ENCODE measurements around the gene DYNLT2B. TPM values are rescaled to one million over a fixed set of nuclear protein-coding genes. Genes with fewer than 3 reads are reported as not detected.

Gene DYNLT2B
- total RNA-seq, 1 donor from 2014 or later, result 29.9 TPM

- Histone ChIP-seq H3K27me3 (no peaks in the 10 kb centered on the region), H3F3A (ENCODE audit: low read depth) (peaks cover 3% of the 10 kb centered on the region), H3K36me3 (peaks cover 12% of the 10 kb centered on the region), H3K9ac (no peak overlapping the region), H3K27ac (no peak overlapping the region), H3K79me2 (ENCODE audit: low read depth) (no peaks in the 10 kb centered on the region), H4K20me1 (ENCODE audit: low read depth) (peaks cover 19% of the 10 kb centered on the region), H3K4me2 (no peak overlapping the region), H3K4me3 (no peak overlapping the region), H3K9me3 (ENCODE audit: low read depth) (no peaks in the 10 kb centered on the region), H3K4me1 (no peaks in the 10 kb centered on the region), H2AFZ (replicated peaks) (no peak overlapping the region)
- H3K4me3 Mint-ChIP-seq, result peak overlapping the region; percentile 13
- H3K36me3 Mint-ChIP-seq, result peaks cover 56% of the 10 kb centered on the region
- no peaks in the 10 kb centered on the region for H3K4me1 Mint-ChIP-seq
- H3K9me3 Mint-ChIP-seq, result no peaks in the 10 kb centered on the region
- DNase-seq (ENCODE audit: low spot score), result no peak
- TF ChIP-seq EZH2 (IDR thresholded peaks at IDR 0.05) (no peak), EZH2phosphoT487 (IDR thresholded peaks at IDR 0.05) (no peak), CTCF (IDR thresholded peaks at IDR 0.05) (no peak)
- H3K27me3 Mint-ChIP-seq (ENCODE audit: insufficient read depth, low read depth), result no peaks in the 10 kb centered on the region
- no peak overlapping the region for H3K27ac Mint-ChIP-seq
These were observed 39.9 kb upstream of the DYNLT2B start for GRCh38 chr3:196357905-196358304.

GRCh38 chr3:196356556-196356955, 38.5 kb upstream of the DYNLT2B start:
- Mint-ChIP-seq H3K27ac (no peak overlapping the region), H3K36me3 (peaks cover 57% of the 10 kb centered on the region), H3K4me1 (no peaks in the 10 kb centered on the region), H3K9me3 (no peaks in the 10 kb centered on the region), H3K27me3 (ENCODE audit: insufficient read depth, low read depth) (no peaks in the 10 kb centered on the region), H3K4me3 (no peak overlapping the region)
- H3K27ac ChIP-seq, result peak overlapping the region; percentile 14
- no peaks in the 10 kb centered on the region for H3K27me3 ChIP-seq
- TF ChIP-seq CTCF (IDR thresholded peaks at IDR 0.05), result no peak
- TF ChIP-seq EZH2 (IDR thresholded peaks at IDR 0.05), result no peak
- TF ChIP-seq EZH2phosphoT487 (IDR thresholded peaks at IDR 0.05), result no peak
- no peak overlapping the region for H3K9ac ChIP-seq
- H3K9me3 ChIP-seq (ENCODE audit: low read depth), result no peaks in the 10 kb centered on the region
- no peak overlapping the region for H3K4me3 ChIP-seq
- peaks cover 4% of the 10 kb centered on the region for H3F3A ChIP-seq (ENCODE audit: low read depth)
- H4K20me1 ChIP-seq (ENCODE audit: low read depth), result peaks cover 19% of the 10 kb centered on the region
- H2AFZ ChIP-seq (replicated peaks), result no peak overlapping the region
- no peaks in the 10 kb centered on the region for H3K79me2 ChIP-seq (ENCODE audit: low read depth)
- peaks cover 3% of the 10 kb centered on the region for H3K36me3 ChIP-seq
- DNase-seq (ENCODE audit: low spot score), result no peak
- H3K4me1 ChIP-seq, result no peaks in the 10 kb centered on the region
- H3K4me2 ChIP-seq, result no peak overlapping the region

GRCh38 chr3:196355668-196356067, 37.6 kb upstream of the DYNLT2B start:
- no peak overlapping the region for H3K4me3 Mint-ChIP-seq
- Histone ChIP-seq H3K9me3 (ENCODE audit: low read depth) (no peaks in the 10 kb centered on the region), H4K20me1 (ENCODE audit: low read depth) (peaks cover 19% of the 10 kb centered on the region), H3K27ac (no peak overlapping the region), H3K4me1 (no peaks in the 10 kb centered on the region), H3K9ac (no peak overlapping the region), H3F3A (ENCODE audit: low read depth) (peaks cover 4% of the 10 kb centered on the region), H3K4me2 (no peak overlapping the region), H2AFZ (replicated peaks) (no peak overlapping the region), H3K36me3 (peaks cover 3% of the 10 kb centered on the region), H3K4me3 (no peak overlapping the region), H3K27me3 (no peaks in the 10 kb centered on the region), H3K79me2 (ENCODE audit: low read depth) (no peaks in the 10 kb centered on the region)
- H3K27ac Mint-ChIP-seq, result no peak overlapping the region
- peaks cover 52% of the 10 kb centered on the region for H3K36me3 Mint-ChIP-seq
- no peaks in the 10 kb centered on the region for H3K27me3 Mint-ChIP-seq (ENCODE audit: insufficient read depth, low read depth)
- TF ChIP-seq EZH2phosphoT487 (IDR thresholded peaks at IDR 0.05), result no peak
- TF ChIP-seq EZH2 (IDR thresholded peaks at IDR 0.05), result no peak
- TF ChIP-seq CTCF (IDR thresholded peaks at IDR 0.05), result no peak
- H3K4me1 Mint-ChIP-seq, result no peaks in the 10 kb centered on the region
- H3K9me3 Mint-ChIP-seq, result no peaks in the 10 kb centered on the region
- no peak for DNase-seq (ENCODE audit: low spot score)

Measured in neural progenitor cell (in vitro differentiated cells).